Ovary (tissue), 9 donors: ENCODE results near the gene LIM2. TPM values are rescaled to one million over a fixed set of nuclear protein-coding genes. Genes with fewer than 3 reads are reported as not detected.
"Not testable (repeated sequence)": the region's sequence is repeated elsewhere in the genome, so short reads cannot be mapped to it uniquely, and the experiment has no call there.

Experiments
- DNase-seq, 5 donors: peaks; one replicate each; pipeline ENCODE4 v3.0.0-alpha.2; 2019 to 2020
- H3K27ac ChIP-seq, 2 donors: fragments of 200-600 bp; one replicate each; pipeline versions ENCODE4 v1.5.1 to v1.8.0; 2019 to 2022
- H3K27me3 ChIP-seq: fragments of 200-600 bp; one replicate; pipeline ENCODE4 v1.8.0; 2022
- H3K36me3 ChIP-seq: fragments of 200-600 bp; sonication (generic); one replicate; pipeline ENCODE4 v1.5.1; 2019
- H3K4me1 ChIP-seq: one replicate; pipeline ENCODE4 v1.8.1; 2013; ENCODE audit warnings: mild to moderate bottlenecking, moderate library complexity; ENCODE audit not compliant: insufficient read depth
- H3K4me3 ChIP-seq: fragments of 200-600 bp; sonication (generic); one replicate; pipeline ENCODE4 v1.5.1; 2017
- H3K9me3 ChIP-seq, 2 donors: fragments of 200-600 bp in 1 of 2; sonication (generic) in 1 of 2; one replicate each; pipeline versions ENCODE4 v1.5.1 to v1.8.1; 2013 to 2019; ENCODE audit warnings: mild to moderate bottlenecking in 1 of 2, moderate library complexity in 1 of 2
- CTCF ChIP-seq, 3 donors: fragments of 450-650 bp in 2 of 3; fragments of 200-600 bp in 1 of 3; IDR thresholded peaks; one replicate each; pipeline versions ENCODE4 v1.5.1 to v1.8.0; 2016 to 2022; ENCODE audit warnings: antibody characterized with exemption in 3 of 3, mild to moderate bottlenecking in 1 of 3
- EP300 ChIP-seq: sonication (generic); formaldehyde crosslinking; IDR thresholded peaks from one replicate; pipeline ENCODE4 v1.6.1; 2017; ENCODE audit warnings: antibody characterized with exemption
- POLR2A ChIP-seq: fragments of 450-650 bp; IDR thresholded peaks from one replicate; pipeline ENCODE4 v1.6.1; 2017; ENCODE audit warnings: antibody characterized with exemption, mild to moderate bottlenecking, moderate library complexity
- WGBS, 3 donors: extraction: QIAGEN DNeasy Blood & Tissue Kit in 1 of 3; methylation state at CpG; one replicate each; pipeline versions ENCODE4 v1.1.5 to v1.1.7; 2013 to 2017; 5-methylcytosine and 5-hydroxymethylcytosine counted together
- intact Hi-C, 4 donors: fragments of 100-400 bp; cut with DNase I; formaldehyde crosslinking; loops; one replicate each; pipeline versions ENCODE4 v1.11.0 to v1.15.1; 2022 to 2023
- polyA plus RNA-seq, 2 donors: library from polyadenylated mRNA; stranded (reverse); fragments of 200-250 nt in 1 of 2; fragments of 350-450 nt in 1 of 2; fragmentation: Illumina TruSeq in 1 of 2; extraction: RNeasy Lipid Tissue Mini Kit (QIAGEN cat#74804) in 1 of 2; gene quantifications; one replicate each; pipeline ENCODE4 v1.2.3, GENCODE V29; 2013 to 2014
- total RNA-seq, 7 donors: library from RNA; depleted of rRNA in 2 of 7; stranded (reverse); fragments of >200 nt in 2 of 7; fragmentation: NEBNext Ultra II Directional in 3 of 7; extraction: Animal tissue kit (Norgen Biotek cat#: 25700) in 3 of 7; gene quantifications; one replicate each; pipeline versions ENCODE4 v1.1.0 to v1.2.4, GENCODE V29; 2016 to 2023
- donor health status: DM: no; HTN: no; CAD: no; lungs with moderate emphysema.
- donor health status: DM: no; HTN: no; CAD: no.
- donor health status: Bipolar disorder and iron deficiency.
- donor health status: DM: yes; HTN: yes; CAD: no.
- donor health status: DM: no; HTN: no; CAD: no.
- donor health status: DM: yes; HTN: yes; CAD: no.

The LIM2 gene
- total and polyA plus RNA-seq, 9 donors, result not detected

GRCh38 chr19:51430221-51430620 is 42.4 kb upstream of the LIM2 start:
- DNase-seq, result no peak
- H3K36me3 ChIP-seq, result no peaks in the 10 kb centered on the region
- no peak overlapping the region for H3K4me3 ChIP-seq
- 49 to 52% (median 51%) methylated on average over 3 of the region's 3 CpGs for WGBS, 3 donors
- no peaks in the 10 kb centered on the region for H3K4me1 ChIP-seq
- intact Hi-C loops, result loop anchor here in 1 of 4 donors (10.0 kb wide), 1 partner anchor 95 kb away; no protein-coding TSS in a partner anchor
- no peak overlapping the region for H3K27ac ChIP-seq
- H3K27me3 ChIP-seq, result no peaks in the 10 kb centered on the region
- H3K9me3 ChIP-seq, result peaks cover 0 to 4% of the 10 kb centered on the region in 2 donors
- TF ChIP-seq CTCF (IDR thresholded peaks at IDR 0.05) (no peak), POLR2A (no peak), EP300 (no peak)

GRCh38 chr19:51427201-51427600 is 39.4 kb upstream of the LIM2 start:
- no peak overlapping the region for H3K4me3 ChIP-seq
- 65 to 75% (median 71%) methylated on average over 3 of the region's 3 CpGs for whole genome bisulfite sequencing, 3 donors
- no peaks in the 10 kb centered on the region for H3K36me3 ChIP-seq
- H3K27ac ChIP-seq, result no peak overlapping the region
- no peak for DNase-seq
- no peaks in the 10 kb centered on the region for H3K4me1 ChIP-seq
- intact Hi-C loops, result no loop called here
- peaks cover 0 to 4% of the 10 kb centered on the region in 2 donors for H3K9me3 ChIP-seq
- H3K27me3 ChIP-seq, result no peaks in the 10 kb centered on the region
- no peak for TF ChIP-seq CTCF (IDR thresholded peaks at IDR 0.05)
- no peak for TF ChIP-seq POLR2A
- no peak for TF ChIP-seq EP300

- H3K27ac ChIP-seq, result no peak overlapping the region
- H3K4me1 ChIP-seq, result no peaks in the 10 kb centered on the region
- WGBS, 3 donors, result 6 to 10% (median 9%) methylated on average over 17 to 19 of the region's 19 CpGs
- peak; percentile 21 to 70 (median 49) for DNase-seq
- no peaks in the 10 kb centered on the region for H3K27me3 ChIP-seq
- H3K36me3 ChIP-seq, result no peaks in the 10 kb centered on the region
- TF ChIP-seq POLR2A (no peak), CTCF (IDR thresholded peaks at IDR 0.05) (no peak), EP300 (no peak)
- H3K4me3 ChIP-seq, result no peak overlapping the region
- no peaks in the 10 kb centered on the region for H3K9me3 ChIP-seq
- intact Hi-C loops, result no loop called here
Measured at GRCh38 chr19:51422053-51422448, 34.3 kb upstream of the LIM2 start.

GRCh38 chr19:51421229-51422052 is 33.7 kb upstream of the LIM2 start:
- intact Hi-C loops, result no loop called here
- no peaks in the 10 kb centered on the region for H3K36me3 ChIP-seq
- TF ChIP-seq POLR2A (no peak), CTCF (IDR thresholded peaks at IDR 0.05) (no peak), EP300 (no peak)
- no peak overlapping the region for H3K4me3 ChIP-seq
- H3K27ac ChIP-seq, result no peak overlapping the region
- H3K27me3 ChIP-seq, result no peaks in the 10 kb centered on the region
- H3K4me1 ChIP-seq, result no peaks in the 10 kb centered on the region
- H3K9me3 ChIP-seq, result no peaks in the 10 kb centered on the region
- 7 to 14% (median 11%) methylated on average over 39 of the region's 39 CpGs for WGBS, 3 donors
- DNase-seq, result no peak

GRCh38 chr19:51420511-51420910 is 32.7 kb upstream of the LIM2 start:
- H3K9me3 ChIP-seq, H3K36me3 ChIP-seq, H3K4me3 ChIP-seq, H3K4me1 ChIP-seq, H3K27me3 ChIP-seq, intact Hi-C loops, H3K27ac ChIP-seq, DNase-seq: not testable (repeated sequence)
- 76 to 89% (median 80%) methylated on average over 11 of the region's 11 CpGs for WGBS, 3 donors
